GM11168 (cell line): ENCODE measurements around the gene GATA1.
"Not testable (repeated sequence)": the region's sequence is repeated elsewhere in the genome, so short reads cannot be mapped to it uniquely, and the experiment has no call there.

Experiments
- in situ Hi-C: fragments of 300-500 bp; cut with MboI; formaldehyde crosslinking; loops from one replicate; pipeline ENCODE4 v1.12.0; 2022; ENCODE audit warnings: low sequenced_read_pairs; ENCODE audit not compliant: unreplicated experiment

Gene GATA1

GRCh38 chrX:48802089-48802904, 15.9 kb downstream of the GATA1 start:
- in situ Hi-C loops: no loop called here

DNA sequence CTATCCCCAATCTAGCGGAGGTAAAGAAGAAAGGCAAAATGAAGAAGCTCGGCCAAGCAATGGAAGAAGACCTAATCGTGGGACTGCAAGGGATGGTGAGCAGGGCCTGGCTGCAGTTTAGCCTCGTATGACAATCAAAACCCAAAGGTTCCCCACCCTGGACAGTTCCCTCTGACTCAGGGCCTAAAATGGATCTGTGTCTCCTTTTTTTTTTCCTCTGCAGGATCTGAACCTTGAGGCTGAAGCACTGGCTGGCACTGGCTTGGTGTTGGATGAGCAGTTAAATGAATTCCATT, 16.5 kb downstream of the GATA1 start:
- in situ Hi-C loops: no loop called here

- in situ Hi-C loops: no loop called here
Observed at GRCh38 chrX:48806081-48806480, 19.7 kb downstream of the GATA1 start.

DNA sequence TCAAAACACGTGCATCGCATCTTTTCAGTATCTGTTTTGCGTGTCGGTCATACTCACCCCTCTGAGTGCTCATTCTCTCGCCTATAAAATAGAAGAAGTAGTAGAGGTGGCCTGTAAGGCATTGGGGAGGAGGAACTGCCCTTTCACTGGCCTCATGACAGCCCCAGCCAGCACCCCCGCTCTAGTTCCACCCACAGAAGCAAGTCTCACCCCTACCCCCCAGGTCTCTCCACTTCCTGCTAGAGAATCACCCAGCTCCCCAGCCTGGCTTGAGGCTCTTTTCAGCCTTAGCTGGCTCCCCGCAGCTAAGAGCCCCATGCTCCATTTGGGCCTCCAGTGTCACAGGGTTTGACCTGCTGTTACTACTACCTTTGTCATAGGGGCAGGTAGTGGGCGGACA, 27.3 kb downstream of the GATA1 start:
- in situ Hi-C loops: no loop called here

GRCh38 chrX:48814722-48815121, 28.3 kb downstream of the GATA1 start:
- in situ Hi-C loops: no loop called here

- in situ Hi-C loops: no loop called here
Observed at GRCh38 chrX:48815266-48815665, 28.9 kb downstream of the GATA1 start.

GRCh38 chrX:48816014-48816810, 29.8 kb downstream of the GATA1 start:
- in situ Hi-C loops: no loop called here

GRCh38 chrX:48818098-48818497, 31.7 kb downstream of the GATA1 start:
- in situ Hi-C loops: no loop called here

DNA sequence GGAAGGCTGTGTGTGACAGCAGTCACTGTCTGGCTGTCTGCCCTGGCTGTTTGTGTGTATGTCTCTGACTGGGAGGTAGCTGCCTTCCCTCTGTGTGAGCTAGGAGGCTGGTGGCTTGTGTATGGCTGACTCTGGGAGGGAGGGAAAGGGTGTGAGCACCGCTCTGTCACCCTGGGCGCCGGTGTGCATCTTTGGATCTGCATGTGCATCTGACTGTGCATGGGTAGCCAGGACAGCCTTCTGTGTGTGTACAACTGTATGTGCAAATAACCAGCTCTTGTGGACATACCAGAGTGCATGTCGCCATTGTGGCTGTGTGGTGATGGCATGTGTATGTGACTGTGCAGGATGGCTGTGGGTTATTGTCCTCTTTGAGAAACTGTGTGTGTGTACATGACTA, 32.5 kb downstream of the GATA1 start:
- in situ Hi-C loops: no loop called here

- in situ Hi-C loops: not testable (repeated sequence)
Observed at GRCh38 chrX:48819394-48819793, 33.0 kb downstream of the GATA1 start.

DNA sequence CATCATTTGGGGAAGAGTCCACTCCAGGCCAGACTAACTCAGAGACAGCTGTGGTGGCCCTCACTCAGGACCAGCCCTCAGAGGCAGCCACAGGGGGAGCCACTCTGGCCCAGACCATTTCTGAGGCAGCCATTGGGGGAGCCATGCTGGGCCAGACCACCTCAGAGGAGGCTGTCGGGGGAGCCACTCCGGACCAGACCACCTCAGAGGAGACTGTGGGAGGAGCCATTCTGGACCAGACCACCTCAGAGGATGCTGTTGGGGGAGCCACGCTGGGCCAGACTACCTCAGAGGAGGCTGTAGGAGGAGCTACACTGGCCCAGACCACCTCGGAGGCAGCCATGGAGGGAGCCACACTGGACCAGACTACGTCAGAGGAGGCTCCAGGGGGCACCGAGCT, 36.7 kb downstream of the GATA1 start:
- in situ Hi-C loops: no loop called here

DNA sequence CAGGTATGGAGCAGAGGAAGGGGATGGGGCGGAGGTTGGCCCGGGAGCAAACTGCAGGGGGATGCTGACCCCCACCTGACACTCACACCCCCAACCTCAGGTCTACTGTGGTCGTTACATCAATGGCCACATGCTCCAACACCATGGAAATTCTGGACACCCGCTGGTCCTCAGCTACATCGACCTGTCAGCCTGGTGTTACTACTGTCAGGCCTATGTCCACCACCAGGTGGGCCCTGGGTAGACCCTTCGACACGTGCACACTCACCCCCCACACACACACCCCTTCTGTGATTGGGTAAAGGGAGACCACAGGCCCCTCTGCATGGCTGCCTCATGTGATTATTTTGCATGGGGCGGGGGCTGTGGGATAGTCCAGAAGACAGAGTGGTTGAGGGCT, 37.7 kb downstream of the GATA1 start:
- in situ Hi-C loops: no loop called here

DNA sequence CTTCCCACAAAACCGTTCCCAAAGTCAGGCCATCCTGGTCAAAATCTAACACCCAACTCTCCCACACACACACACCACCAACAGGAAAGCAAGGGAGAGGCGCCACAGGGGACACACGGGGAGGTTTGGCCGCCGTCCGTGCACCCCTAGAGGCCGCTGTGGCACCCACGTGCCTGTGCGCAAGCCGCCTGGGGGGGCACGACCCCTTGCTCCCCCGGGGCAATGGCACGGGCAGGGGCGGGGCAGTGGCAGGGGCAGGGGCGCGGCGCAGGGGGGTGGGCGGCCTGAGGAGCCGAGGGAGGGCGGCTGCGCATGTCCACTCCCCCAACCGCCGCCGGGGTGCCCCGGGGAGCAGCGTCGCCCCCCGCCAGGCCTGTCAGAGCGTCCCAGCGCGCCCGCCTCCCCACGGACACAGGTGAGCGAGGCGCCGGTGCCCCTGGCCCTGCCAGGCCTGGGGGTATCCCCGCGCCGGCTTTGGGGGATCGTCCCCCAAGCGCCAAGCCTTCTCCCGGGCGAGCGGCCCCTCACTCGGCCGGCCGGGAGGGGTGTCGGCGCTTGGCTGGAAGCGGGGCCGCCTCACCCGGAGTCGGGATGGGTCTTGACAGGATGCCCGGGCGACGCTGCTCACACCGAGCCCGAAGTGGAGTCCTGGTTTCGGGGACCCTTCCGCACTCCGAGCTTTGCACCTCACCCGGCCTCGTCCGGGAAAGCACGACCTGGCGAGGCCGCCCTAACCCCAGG, 39.9 kb downstream of the GATA1 start, which contains the start of gene ERAS:
ERAS (plus strand) TSS at position 379 of the 741 bp plus-strand sequence. CDS start 2,611 bp downstream, outside the sequence.
- in situ Hi-C loops: no loop called here

- in situ Hi-C loops: no loop called here
Observed at GRCh38 chrX:48826876-48827653, 40.7 kb downstream of the GATA1 start.

DNA sequence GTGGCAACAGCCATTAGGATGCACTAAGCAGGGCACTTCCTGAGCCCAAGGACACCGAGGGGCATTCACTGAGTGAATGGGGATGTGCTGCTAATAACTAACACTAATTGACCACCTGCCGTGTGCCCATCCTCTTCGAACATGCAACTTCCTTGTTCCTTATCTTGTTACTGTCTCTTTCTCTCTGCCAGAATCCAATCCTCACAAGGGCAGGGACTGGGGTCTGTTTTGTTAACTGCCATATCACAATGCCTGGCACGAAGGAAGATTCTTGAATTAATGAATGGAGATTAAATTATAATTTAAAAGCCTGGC, 41.2 kb downstream of the GATA1 start:
- in situ Hi-C loops: no loop called here

GRCh38 chrX:48829016-48829735, 42.8 kb downstream of the GATA1 start:
- in situ Hi-C loops: no loop called here

- in situ Hi-C loops: no loop called here
Observed at GRCh38 chrX:48831136-48831908, 44.9 kb downstream of the GATA1 start.

DNA sequence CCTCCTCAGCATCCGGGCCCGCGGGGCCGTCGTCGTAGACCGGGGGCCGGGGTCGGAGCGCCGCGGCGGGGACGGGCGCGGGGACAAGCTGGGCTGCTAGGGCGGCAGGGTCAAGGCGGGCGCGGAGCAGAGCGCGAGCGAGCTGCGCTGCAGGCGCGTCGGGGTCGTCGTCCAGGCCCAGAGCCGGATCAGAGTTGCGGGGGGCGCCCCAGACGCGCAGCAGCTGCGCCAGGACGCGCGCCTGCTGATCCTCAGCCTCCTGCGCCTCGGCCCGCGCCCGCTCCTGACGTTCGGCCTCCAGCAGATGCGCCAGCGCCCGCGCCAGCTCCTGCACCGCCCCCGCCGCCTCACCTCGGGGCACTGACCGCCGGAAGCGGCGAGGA, 45.5 kb downstream of the GATA1 start:
- in situ Hi-C loops: no loop called here

DNA sequence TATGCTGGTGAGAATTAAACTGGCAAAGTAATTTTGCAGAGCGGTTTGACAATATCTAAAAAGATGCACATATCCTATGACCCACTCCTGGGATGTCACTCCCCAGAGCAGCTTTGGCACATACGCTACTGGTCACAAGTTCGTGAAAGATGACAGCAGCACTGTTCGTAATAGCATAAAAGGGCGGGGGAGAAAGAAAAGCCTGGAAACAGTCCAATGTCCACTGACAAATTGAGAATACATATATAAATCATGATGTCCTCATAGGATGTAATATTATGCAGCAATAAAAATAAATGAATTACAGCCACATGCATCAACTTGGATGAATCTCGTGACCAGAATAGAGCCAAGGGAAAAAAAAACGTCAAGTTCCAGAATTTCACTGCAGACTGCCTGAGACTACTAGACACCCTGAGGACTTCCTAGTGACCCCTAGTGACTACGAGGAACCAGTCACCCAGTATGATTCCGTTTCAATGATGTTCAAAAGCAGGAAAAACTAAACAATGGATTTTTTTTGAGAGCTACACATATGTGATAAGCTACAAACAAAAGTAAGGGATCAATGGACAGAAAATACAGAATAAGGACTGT, 47.2 kb downstream of the GATA1 start:
- in situ Hi-C loops: no loop called here
